ENCODE results near the gene PLLP.
A peak's percentile ranks its signal among the peaks of the same experiment; 100 is the strongest.
"Not testable (repeated sequence)": the region's sequence is repeated elsewhere in the genome, so short reads cannot be mapped to it uniquely, and the experiment has no call there.

Gene PLLP

DNA sequence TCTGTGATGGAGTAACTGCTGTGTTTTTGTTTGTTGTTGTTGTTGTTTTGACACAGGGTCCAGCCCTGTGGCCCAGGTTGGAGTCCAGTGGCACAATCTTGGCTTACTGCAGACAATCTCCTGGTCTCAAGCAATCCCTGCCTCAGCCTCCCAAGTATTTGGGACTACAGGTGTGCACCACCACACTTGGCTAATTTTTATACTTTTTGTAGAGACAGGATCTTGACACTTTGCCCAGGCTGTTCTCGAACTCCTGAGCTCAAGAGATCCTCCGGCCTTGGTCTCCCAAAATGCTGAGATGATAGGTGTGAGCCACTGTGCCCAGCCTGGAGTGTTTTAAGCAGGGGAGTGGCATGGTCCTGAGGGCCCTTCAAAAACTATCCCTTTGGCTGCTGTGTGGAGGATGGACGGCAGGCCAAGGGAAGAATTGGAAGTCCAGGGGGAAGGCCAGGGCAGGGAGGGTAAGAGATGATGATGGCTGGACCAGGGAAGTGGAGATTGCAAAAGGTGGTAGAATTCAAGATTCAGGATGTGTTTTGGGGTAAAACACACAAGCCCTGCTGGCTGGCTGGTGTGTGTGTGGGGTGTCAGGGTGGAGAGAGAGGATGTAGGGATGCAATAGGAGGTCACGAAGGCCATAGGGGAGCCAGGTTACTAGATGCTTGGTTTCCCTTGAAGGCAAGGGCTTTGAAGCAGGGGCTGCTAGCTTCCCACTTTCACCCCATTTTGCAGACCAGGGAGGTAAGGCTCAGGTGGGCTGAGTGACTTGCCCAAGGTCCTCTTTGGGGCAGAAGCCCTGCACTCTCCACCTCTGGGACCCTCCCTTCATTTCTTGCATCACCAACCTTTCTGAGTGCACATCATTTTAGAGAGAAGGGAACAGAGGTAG, 18.8 kb upstream of the PLLP start:
- no peak for DNase-seq (ENCODE audit: low read depth)

DNA sequence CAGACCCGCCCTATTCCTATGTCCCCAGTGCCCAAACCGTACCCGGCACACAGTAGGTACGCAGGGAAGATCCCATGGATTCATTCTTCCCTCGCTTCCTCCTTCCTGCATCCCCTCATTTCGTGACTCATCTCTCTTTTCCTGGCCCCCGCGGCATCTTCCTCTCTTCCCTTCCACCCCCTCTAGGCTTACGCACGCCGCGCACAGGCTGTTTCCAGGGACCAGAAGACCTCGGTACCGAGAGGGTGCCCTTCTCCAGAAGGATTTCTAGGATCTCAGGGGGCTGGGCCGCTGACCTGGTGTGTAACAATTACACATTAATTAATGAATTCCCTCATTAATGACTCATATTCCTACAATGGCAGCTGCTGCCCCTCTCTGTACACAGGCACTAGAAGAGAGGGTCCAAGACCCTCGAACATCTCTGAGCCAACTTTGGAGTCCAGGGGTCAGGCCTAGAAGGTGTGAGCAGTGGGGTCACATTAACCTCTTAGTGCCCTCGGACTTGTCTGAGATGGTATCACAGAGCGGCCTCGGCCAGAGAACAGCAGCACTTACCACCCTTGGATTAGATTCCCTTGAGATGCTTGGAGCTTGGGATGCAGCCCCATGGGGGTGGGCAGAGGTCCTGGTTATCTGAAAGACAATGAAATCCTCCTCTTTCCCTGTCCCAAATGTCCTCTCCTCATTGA, 16.8 kb upstream of the PLLP start:
- no peak for DNase-seq (ENCODE audit: low read depth)

DNA sequence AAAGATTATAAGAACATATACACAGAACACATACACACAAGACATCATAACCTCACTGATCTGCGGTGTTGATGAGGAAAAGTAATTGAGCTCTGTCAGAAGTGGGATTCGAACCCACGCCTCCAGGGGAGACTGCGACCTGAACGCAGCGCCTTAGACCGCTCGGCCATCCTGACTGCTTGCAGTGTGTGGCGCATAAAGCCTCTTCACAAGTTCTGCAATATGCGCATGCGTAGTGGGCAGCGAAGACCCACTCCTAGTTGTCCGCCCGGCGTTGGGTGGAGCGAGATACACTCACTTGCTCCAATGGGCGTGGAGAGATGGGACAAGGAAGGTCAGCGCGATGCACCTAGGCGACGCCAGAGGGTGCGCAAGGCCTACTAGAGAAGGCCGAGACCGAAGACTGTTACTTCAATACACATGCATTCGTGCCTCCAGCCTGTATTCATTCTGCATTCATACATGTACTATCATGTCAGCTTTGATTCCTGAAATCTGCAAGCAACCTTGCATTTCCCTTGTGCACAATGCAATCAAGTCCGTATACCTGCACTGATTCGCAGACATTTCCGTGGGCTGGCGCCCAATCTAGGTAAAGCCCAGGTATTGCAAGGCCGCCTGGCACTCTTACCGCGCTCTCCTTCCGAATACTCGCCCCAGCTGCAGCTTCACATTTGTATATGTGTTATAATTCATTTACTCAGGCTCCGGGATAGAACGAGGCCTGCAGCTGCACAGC, 16.1 kb upstream of the PLLP start:
- DNase-seq (ENCODE audit: low read depth), result peak; percentile 98

DNA sequence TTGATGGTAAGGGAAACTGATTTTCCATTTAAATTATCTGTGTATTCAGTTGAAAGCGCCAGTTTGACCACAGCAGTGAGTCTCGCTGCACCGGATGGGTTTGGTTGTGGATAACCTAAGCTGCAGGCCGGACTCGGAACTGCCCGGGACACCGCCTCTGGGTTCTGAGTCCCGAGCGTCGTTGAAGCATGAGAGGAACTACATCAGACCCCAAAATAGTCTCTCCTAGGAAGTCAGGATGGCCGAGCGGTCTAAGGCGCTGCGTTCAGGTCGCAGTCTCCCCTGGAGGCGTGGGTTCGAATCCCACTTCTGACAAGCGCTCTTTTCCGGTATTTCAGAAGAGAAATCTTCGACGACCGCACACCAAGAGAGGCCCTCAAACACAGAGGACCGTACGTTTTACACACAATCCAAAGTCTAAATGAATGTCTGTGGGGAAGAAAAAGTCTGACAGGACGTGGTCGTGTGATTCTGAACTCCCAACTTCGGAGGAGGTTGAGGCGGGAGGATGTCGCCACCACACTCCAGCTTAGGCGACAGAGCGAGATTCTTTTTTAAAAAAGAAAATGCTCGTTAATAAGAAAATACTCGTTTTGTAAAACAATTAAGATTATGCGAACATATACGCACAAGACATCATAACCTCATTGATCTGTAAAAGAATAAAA, 15.4 kb upstream of the PLLP start:
- peak; percentile 73 for DNase-seq (ENCODE audit: low read depth)

DNA sequence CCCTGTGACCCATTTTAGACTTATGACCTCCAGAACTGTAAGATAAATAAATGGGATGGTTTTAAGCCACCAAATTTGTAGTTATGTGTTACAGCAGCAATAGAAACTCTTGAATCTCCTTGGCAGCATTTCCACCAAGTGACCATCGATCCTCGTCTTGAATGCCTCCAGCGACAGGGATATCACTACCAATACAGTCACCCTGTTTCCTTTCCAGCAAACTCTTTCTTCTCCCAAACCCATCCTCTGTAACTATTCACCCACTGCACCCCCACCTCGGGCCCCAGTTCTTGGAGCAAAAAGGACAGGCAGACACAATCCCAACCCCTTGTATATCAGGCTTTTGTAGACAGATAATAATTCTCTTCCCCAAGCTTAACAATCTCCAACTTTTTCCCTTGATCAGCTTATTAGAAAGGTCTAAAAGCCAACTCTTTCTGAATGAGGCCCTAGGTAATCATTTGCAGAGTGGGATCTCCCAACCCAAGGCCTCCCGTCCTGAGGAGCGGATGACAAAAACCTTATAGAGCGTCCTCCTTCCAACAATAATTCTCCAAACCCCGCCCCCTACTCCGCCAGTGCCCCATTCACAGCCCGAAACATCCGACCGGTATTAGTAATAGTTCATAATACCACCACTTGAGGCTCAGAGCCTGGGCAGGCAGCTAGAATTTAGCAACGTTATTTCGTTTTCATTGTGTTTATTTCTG, 14.7 kb upstream of the PLLP start:
- peak; percentile 16 for DNase-seq (ENCODE audit: low read depth)

DNA sequence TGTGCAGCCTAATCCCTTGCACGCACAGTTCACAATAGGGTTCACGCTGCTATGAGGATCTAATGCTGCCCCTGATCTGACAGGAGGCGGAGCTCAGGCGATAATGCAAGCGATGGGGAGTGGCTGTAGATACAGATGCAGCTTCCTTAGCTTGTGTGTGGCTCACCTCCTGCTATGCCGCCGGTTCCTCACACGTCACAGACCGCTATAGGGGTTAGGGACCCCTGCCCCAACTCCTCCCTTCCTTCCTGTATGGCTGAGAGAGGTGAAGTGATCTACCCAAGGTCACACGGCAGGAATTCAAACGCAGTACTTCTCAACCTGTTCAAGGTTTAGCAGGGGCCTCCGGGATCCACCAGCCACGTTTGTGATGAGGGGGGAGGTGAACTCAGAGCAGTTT, 13.4 kb upstream of the PLLP start:
- peak; percentile 44 for DNase-seq (ENCODE audit: low read depth)

DNA sequence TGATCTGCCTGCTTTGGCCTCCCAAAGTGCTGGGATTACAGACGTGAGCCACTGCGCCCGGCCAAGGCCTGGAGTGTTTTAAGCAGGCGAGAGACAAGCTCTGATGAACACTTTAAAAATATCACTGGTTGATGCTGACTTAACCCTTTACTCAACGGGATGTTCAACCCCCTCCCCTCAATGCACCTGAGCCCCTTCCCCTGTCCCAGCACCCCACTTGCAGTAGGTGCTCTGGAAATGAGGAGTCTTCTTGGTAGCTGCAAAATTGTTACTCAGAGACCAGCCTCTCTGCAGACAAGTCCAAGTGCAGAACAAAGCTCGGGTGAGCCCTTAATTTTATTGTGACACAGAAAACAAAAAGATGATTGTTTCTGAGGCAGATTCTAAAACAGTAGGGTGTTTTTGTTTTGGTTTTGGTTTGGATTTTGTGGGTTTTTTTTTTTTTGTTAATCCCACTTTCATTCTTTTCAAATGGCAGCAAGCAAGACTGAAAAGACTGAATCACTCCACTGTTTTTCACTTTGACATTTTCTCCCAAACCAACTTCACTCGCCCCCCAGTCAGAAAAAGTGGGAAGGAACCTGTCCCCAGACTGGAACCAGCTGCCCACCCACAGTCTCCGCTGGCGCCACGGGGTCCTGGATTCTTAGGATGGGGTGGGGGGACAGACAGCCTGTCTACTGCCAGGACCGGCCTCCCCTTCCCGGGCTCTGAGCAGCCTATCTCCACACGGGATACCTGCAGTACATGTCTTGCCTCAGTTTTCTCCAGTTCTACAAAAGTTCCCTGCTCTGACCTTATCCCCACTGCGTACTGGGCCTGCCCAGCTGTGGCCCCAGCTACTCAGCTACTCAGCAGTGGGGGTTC, 5.2 kb upstream of the PLLP start:
- DNase-seq (ENCODE audit: low read depth), result no peak

DNA sequence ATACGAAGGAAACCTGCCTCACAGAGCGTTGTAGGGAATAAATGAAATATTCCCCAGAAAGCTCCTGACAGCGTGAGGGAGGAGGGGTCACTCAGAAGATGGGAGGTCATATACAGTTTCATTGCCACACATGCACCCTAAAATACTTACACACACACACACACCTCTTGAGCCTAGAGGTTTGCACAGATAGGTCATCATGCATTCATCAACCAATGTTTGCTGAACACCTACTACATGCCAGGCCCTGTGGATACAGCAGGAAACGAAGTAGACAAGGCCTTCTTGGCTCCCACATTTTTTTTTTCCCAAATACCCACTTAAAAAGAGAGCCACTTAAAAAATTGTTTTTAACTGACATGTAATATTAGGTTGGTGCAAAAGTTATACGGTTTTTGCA, 907 bp upstream of the PLLP start:
- no peak for DNase-seq (ENCODE audit: low read depth)

DNA sequence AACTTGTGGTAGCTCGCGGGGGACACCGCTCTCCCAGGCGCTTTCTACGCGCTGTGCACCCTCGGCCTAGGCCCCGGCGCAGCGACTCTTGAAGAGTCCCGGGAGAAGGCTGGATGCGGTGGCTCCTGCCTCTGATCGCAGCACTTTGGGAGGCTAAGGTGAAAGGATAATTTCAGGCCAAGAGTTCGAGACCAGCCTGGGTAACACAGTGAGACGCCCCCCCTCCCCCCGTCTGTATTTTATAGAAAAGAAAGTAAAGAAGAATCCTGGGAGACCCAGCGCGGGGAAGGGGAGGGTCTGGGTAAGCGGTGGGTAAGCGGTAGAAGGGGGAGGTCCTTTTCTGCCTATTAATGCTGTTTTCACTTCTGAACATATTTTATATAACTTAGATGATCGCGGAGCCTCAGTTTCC, 486 bp upstream of the PLLP start:
- no peak for DNase-seq (ENCODE audit: low read depth)

DNA sequence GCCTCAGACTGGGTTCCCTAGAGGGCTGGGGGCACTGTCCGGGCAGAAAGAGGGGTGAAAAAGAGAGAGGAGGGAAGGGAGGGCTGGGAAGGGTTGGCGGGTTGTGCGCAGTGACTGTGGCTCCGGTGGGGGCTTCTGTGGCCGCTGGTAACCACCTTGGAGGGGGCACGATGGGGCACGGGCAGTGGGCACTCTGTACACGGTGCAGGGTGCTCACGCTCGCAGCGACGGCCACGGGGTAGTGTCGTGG, 588 bp downstream of the PLLP start:
- DNase-seq (ENCODE audit: low read depth), result no peak

DNA sequence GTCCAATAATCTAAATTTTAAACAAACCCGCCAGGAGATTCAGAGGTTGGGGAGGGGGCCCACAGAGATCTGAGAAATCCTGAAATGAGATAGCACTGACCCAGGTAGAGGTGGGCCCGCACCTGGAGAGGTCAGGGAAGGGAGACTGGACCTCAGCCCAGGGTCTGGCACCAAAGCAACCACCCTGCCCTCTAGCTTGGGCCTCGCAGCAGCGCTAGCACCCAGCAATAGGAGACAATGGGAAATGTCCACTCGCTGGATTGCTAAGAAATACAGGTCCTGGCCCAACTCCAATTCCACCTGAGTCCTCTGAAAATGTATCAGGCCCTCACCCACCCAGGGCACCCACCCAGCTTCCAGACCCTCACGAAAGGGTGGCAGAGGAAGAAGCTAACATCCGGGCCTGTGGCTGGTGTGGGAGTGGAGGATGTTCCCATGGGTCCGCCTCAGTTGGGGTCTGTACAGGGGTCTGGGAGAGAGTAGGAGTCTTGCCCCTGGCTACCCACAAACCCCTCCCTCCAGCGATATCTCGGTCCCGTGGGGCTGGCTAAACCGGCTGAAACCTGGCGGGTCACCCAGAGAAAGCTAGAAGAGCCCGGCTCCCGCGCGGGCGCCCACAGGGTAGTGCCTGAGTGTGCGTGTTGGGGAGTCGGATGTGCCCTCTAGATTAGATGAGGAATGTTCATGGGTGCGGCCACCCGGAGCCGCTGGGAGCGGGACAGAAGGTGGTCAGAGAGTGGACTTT, 1.1 kb downstream of the PLLP start:
- no peak for DNase-seq (ENCODE audit: low read depth)

DNA sequence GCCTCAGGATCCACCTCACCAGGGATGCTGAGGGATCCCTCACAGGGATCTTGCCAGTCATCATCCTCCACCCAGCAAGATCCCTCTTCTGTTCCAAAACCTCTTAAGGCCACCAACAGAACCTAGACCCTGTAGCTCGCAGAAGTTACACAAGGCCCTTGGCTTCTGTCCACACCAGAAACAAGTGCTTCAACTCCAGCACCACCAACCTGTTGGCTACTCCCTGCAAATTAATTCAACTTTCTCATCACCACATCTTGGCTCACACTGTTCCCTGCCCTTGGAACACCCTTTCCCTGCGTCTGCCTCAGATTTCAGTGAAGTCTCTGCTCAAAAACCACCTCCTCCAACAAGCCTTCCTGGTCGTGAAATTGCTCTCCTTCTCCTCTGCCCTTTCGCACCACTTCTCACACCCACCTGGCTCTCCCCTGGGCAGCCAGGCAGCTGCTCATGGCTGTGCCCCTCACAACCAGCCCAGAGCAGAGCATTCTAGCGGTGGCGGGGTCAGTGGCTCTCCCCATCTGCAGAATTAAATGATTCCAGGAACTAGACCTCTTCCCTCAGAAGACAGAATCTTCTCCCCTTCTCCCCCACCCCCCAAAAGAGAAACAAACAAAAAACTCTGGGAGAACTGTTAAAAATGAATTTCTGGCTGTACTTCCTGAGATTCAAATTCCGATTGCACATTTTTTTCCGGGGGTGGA, 1.8 kb downstream of the PLLP start:
- DNase-seq (ENCODE audit: low read depth), result no peak

DNA sequence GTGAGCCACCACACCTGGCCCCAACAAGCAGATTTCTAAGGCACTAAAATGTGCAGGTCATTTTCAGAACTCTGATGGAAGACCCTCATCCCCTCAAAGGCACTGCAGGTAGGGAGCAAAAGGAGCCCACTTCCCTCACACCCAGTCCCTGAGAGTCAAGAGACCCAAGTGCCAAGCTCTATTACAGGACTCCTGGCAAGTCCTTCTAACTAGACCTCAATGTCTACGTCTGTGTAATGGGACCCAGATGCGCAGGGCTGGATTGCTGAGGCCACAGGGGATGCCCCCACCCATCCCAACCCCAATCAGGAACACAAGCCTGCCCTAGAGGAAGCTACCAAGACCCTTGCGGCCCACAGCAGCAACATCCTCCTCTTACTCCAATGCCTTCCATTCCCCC, 2.7 kb downstream of the PLLP start:
- no peak for DNase-seq (ENCODE audit: low read depth)

DNA sequence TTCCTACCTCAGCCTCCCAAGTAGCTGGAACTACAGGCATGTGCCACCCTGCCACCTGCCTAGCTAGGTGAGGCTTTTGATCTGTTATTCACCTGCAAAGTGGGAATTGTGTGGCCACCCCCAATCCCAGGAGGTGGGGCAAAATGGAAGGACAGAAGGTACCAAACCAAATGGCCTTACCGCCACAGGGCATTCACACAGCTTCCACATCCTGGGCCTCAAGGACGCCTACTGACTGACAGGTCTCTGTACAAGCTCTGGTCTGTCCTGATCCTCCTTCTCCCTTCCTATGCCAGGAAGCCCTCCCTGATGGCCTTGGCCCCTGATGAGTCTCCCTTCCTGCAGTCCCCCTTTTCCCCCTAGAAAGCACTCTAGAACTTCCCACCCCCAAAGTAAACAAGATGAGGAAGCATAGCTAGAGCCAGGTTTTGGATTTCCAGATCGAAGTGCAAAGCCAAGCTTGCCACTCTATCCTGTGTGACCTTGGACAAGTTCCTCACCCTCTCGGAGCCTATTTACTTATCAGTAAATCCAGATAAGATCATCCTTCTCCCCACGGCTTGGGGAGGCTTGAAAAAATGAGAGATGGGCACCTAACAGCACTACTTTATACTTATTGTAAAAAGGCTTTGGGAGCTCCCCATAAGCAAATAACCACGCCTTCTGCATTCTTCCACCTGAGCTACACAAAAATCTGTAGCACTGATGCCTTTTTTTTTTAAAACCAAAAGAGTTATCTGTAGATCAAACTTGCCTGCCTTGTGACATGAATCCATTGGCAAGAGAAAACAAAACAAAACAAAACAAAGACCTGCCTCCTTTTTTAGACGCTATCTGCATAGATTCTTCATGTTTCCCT, 4.5 kb downstream of the PLLP start:
- no peak for DNase-seq (ENCODE audit: low read depth)

DNA sequence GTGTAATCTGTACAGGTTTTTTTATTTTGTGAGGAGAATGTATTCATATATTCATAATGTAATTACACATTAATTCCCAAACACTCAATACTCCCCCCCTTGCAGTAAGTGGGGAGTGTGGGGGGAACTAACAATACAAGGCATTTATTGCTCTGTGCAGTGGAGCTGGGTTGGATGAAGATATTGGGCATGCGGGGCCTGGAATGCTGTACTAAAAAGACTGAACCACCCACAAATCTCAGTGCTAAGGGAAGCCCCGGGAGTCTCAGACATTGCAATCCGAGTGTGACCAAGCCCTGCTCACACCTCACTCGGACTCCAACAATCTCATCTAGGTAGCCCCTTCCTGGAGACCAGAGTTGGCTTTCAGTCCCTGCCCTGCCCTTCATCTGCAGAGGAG, 6.0 kb downstream of the PLLP start:
- no peak for DNase-seq (ENCODE audit: low read depth)

DNA sequence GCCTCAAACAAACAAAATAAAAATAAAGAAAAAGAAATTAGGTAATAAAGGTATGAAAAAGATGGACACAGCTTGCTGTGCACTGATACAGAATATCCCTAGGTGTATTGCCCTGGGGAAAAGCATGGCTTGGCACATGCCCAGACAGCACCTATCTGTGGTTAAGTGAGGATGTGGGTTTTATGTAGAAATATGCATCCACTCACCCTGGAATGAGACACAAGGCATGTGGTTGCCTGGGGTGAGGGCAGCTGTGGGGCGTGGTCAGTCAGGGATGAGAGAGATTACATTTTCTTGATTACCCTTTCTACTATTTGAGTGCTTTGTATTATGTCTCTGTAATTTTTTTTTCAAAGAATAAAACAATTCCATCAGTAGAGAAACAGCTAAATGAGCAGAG, 6.9 kb downstream of the PLLP start:
- peak; percentile 35 for DNase-seq (ENCODE audit: low read depth)

DNA sequence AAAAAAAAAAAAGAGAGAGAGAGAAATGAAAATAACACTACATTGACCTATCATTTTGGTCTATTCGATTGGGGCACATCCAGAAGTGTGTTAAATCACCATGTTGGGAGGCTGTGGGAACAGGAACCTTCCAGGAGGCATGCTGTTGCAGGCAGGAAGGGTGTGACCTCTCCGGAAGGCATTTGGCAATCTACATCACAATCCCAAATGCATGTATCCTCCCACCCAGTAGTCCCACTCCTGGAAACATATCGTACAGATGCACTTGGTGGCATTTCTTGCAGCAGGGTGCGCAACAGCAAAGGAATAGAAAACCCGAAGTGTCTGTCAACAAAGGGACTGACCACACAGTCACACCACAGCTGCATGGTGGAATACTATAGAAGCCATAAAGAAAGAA, 7.9 kb downstream of the PLLP start:
- DNase-seq (ENCODE audit: low read depth), result no peak

DNA sequence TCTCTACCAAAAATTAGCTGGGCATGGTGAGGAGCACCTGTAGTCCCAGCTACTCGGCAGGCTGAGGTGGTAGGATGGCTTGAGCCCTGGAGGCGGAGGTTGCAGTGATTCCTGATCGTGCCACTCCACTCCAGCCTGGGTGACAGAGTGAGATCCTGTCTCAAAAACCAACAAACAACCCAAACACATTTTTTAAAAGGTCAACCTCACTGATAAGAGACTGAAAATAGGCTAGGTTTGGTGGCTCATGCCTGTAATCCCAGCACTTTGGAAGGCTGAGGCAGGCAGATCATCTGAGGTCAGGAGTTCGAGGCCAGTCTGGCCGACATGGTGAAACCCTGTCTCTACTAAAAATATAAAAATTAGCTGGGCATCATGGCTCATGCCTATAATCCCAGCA, 8.5 kb downstream of the PLLP start:
- DNase-seq (ENCODE audit: low read depth), result not testable (repeated sequence)

DNA sequence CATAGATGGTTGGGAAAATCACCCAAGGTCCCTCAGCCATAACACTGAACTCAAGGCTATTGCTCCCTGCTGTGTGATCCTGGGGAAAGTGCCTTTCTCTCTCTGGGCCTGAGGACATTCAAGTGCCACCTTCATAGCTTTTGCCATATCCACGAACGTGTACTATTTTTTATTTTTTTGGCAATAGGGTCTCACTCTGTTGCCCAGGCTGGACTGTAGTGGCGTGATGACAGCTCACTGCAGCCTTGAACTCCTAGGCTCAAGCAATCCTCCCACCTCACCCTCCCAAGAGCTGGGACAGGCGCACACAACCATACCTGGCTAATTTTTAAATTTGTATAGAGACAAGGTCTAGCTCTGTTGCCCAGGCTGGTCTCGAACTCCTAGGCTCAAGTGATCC, 10.6 kb downstream of the PLLP start:
- no peak for DNase-seq (ENCODE audit: low read depth)

Data from T follicular helper cell (primary cell).